HTR-8/SVneo (cell line): Measurements from ENCODE around the gene FGR.

Source experiments
- DNase-seq: peaks from one replicate; pipeline ENCODE4 v3.0.0; 2011; ENCODE audit warnings: low spot score, mixed read lengths; ENCODE audit not compliant: insufficient read length
- FAIRE-seq: peaks from 2 replicates; lab custom pipeline; 2011; peaks lifted over from hg19 to GRCh38; lab: Jason Lieb, UNC

FGR gene

DNA sequence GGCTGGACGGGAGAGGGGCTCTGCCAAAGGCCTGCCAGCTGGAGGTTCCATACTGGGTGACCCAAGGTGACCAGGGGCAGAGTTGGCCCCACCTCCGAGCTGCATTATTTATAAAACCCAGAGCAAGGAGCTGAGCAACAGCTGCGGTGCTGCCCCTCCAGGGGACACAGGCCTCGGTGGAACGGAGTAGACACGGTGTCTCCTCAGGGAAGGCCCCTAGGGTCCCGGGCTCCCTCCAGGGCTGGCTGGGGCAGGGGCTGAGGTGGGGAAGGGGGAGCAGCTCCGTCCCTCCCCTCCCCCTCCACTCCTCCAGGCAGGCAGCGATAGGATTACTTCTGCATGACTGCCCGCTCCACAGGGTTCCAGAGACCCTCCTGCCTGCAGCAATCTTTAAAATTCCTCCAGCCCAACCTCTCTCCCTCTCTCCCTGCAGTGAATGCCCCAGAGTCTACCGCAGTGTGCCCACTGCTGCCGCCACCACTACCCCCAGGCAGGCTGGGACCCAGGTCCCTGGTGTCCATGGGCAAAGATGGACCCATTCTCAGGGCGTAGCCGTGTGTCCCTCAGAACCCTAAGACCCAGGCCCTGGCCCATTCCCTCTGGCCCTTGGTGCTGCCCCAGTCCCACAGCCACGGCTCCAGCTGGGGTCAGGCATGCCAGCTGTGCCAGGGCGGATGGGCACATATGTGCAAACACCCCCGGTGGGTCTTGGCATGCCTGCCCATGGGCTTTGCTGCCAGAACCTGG, 41.9 kb downstream of the FGR start:
- no peak for DNase-seq
- no peak for FAIRE-seq

DNA sequence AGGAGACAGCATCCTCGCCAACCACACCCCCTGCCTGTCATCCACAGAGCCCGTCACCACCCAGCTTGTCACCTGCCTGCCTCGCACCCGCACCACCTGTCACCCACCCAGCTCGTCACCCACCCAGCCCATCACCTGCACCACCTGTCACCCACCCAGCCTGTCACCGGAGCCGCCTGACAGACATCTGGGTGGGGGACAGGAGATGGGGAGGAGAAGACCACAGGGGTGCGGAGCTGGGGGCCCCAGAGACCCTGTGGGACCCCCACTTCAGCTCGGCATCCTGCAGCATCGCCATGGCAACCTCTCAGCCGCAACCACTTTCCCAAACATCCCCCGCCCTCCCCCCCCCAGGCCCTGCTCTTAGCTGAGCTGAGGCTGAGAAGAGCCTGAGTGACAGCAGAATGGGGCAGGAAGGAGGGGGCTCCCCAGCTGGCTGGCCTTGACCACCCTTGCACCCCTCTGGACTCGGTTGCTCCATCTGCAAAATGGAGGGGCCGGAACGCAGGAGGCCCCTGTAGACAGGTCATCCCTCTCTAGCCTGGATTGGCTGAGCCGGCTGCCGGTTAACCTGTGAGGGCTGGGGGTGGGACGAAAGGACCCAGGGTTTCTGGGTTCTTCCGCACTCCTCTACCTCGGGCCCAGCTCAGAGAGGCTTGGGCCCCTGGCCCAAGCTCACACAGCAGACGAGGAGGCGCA, 42.6 kb downstream of the FGR start:
- FAIRE-seq (no peak), DNase-seq (no peak)

GRCh38 chr1:27591622-27592021, 43.4 kb downstream of the FGR start:
- FAIRE-seq (no peak), DNase-seq (no peak)

DNA sequence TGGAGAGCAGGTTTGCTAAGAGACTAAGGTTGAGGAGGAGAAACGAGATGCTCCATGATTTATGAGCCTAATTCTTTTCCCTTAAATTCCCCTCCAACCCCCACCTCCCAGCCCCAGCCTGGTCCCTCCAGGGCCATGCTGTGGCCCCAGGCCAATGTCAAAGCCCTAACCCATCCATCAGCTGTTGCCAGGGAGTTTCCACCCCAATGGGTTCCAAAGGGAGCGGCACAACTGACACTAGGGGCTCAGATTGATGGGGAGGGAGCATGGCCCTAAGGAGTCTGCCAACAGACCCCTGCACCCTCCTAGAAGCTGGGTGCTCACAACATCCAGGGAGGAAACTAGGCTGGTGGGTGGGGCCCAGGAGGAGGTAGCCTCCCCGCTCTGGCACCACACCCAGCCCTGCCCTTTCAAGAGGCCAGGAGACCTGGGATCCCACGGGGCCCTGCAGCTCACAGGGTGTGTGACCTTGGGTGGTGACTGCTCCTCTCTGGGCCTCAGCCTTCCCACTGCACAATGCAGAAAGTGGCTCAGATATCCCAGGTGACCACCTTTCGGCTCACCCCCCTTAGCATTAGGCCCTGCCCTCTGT, 44.0 kb downstream of the FGR start:
- DNase-seq: no peak
- no peak for FAIRE-seq

- FAIRE-seq (no peak), DNase-seq (no peak)
These were observed 45.1 kb downstream of the FGR start for GRCh38 chr1:27589841-27590426.

GRCh38 chr1:27589441-27589840, 45.5 kb downstream of the FGR start:
- DNase-seq (no peak), FAIRE-seq (peak; percentile 38)

DNA sequence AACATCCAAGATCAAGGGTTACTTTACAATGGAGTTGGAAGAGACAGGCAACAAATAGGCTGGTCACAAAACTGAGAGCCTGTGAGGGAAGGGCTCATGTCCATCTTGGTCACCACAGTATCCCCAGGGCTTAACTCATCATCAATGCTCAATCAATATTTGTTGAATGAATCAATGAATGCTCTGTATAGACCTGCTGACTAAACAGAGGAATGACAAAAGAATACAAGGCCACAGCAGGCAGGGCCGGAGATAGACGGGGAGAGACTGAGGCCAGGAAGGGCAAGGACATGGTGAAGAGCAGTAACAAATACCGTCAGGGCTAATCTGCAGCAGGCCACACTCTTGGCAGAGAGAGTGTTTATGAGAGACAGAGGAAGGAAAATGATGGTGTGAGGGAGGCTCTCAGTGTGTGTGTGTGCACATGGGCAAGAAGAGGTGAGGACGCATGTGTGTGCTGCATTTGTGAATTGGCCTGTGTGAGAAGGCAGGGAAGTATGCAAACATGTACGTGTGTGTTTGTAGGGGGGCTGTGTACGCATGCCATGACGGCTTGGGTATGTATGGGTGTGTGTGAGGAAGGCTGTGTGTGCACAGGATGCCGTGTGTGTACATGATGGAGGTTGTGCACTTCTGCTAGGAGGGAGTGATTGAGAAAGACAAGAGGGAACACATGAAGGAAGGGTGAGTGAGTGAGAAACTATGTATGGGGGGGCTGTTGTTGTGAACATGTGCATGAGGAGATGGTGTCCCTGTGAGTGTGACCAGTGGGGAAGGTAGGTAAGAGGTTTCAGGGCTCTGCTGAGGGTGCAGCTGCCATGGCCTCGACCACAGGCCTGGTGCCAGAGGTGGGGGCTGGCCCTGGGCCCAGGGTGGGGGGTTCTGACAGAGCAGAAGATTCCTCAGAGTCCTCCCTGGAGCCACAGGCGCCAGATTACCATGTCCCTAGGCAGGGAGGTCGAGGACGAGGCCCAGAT, 46.4 kb downstream of the FGR start:
- FAIRE-seq (peak; percentile 33), DNase-seq (no peak)

- FAIRE-seq (no peak), DNase-seq (no peak)
These were observed 49.3 kb downstream of the FGR start for GRCh38 chr1:27585684-27586083.

GRCh38 chr1:27584453-27584852, 50.5 kb downstream of the FGR start:
- FAIRE-seq (no peak), DNase-seq (no peak)

DNA sequence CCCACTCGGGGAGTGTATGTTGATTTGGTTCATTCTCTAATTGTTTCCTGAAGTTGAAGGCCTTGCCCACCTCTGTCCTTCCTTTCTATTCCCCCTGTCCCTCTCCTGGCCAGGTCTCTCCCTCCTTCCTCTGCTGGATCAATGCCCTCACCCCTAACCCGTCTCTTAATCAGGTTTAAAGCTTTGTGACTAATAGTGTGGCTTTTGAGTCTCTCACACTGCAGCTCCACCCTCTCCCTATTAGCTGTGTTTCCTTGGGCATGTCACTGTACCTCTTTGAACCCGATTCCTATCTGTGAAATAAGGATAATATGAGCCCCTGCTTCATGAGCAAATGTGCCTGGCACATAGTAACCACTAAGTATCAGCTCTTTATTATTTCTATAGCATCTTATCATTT, 51.5 kb downstream of the FGR start:
- FAIRE-seq: no peak
- no peak for DNase-seq

DNA sequence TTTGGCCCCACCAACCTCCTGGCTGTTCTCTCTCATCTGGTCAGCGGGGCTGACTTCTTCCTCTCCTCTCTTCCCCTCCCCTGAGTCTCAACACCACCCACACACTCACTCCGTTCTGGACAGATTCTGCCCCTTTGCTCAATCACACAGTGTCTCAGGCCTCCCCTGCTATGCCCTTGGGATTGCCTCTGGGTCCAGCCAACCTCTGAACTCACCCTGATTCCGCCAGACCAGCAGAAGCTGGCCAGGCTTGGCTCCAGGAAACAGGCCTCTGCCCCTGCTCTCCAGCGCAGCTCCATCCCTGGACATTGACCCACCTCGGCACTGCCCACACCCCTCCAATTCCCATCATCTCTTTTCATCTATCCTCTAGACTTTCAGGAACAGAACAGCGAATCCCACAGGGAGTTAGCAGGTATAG, 53.2 kb downstream of the FGR start:
- DNase-seq (no peak), FAIRE-seq (no peak)

GRCh38 chr1:27577504-27578188, 57.3 kb downstream of the FGR start:
- DNase-seq (no peak), FAIRE-seq (no peak)

DNA sequence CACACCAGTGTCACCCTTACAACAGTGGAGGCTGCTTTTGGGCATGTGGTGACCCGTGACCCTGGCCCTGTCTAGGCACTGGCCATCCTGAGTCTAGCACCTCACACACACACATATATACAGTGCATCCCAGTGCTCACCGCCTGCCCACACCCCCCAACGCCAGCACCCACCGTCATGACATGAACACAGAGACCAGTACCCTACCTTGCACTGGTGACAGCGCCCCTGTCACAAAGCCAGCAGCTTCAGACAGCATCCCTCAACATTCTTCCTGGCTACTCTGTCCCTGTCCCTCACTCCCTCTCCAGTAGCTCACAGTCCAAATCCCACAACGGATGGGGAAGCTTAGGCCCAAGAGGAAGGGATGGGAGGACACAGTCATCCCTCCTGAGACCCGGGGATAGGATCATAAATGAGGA, 58.2 kb downstream of the FGR start:
- peak; percentile 4 for FAIRE-seq
- no peak for DNase-seq

- FAIRE-seq (no peak), DNase-seq (no peak)
These were observed 59.1 kb downstream of the FGR start for GRCh38 chr1:27575840-27576331.

DNA sequence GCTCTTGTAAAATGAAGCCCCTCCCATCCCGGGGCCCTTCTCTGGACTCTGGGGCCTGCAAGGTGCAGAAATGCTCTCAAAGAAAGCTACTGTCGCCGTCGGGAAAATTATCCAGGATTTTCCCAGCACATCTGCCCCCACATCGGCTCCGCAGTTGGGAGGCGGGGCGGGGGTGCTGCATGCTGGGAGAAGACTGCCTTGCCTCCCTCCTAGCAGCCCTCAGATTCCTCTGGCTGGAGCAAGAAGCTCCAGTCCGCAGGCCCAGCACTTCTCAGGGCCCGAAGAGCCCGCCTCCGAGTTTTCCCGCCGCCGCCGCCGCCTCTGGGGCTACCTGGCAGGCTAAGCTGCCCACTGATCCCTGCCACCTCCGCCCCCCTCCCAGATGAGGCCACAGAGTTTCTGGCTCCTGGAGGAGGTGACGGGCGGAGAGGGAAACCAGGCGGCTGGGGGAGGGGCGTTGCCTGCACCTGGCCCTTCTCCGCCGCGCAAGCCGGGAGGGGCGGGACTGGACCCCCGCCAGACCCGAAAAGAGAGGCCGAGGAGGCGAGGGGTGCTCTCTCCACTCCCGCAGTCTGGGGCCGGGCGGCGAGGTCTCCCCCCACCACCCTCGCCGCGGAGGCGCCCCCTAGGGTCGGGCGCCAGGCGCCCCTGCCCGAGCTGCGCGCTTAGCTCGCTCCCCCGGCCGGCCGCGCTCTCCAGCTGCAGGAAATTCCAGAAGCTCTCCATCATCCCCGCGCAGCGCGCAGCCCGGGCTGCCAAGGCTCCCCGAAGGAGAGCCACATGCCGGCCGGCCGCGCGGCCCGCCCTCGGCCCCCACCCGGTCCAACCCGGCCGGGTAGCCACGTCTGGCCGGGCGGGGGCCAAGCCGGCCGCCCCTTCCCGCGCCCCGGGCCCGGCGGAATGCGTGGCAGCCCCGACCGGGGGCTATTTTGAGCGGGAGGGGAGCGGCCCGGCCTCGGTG, 59.8 kb downstream of the FGR start:
- DNase-seq: peak; percentile 63
- peak; percentile 42 for FAIRE-seq

DNA sequence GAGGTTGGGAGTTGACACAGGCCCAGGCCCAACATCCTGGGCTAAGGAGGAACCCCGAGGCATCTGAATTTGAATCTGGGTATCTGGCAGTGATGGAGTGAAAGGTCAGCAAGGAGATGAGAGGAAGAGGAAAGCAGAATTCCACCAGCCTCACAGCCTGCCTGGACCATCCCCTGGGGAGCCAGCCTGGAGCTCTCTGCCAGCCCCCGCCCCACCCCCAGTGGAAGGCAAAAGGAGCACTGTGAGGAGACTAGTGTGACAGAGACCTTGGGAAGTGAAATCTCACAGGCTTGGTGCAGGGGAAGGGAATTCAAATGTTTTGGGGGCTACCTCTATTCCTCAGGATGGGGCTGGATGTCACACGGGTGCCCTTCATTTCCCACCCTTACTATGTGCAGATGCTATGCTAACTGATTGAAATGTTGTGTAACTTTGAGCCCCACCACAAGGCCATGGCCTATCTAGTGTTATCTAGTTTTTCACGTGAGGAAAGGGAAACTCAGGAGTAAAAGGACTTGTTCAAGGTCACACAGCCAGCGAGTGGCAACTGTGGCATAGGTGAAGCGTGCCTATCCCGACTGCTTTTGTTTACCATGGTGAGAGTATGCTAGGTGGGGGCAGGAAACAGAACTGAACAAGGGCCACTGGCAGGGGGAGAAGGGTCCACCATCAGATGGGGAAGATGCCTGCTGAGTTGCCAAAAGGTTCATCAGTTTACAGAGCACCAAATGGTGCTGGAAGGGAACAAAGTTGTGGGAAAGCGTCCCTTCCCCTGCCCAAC, 60.8 kb downstream of the FGR start:
- no peak for DNase-seq
- FAIRE-seq: no peak

DNA sequence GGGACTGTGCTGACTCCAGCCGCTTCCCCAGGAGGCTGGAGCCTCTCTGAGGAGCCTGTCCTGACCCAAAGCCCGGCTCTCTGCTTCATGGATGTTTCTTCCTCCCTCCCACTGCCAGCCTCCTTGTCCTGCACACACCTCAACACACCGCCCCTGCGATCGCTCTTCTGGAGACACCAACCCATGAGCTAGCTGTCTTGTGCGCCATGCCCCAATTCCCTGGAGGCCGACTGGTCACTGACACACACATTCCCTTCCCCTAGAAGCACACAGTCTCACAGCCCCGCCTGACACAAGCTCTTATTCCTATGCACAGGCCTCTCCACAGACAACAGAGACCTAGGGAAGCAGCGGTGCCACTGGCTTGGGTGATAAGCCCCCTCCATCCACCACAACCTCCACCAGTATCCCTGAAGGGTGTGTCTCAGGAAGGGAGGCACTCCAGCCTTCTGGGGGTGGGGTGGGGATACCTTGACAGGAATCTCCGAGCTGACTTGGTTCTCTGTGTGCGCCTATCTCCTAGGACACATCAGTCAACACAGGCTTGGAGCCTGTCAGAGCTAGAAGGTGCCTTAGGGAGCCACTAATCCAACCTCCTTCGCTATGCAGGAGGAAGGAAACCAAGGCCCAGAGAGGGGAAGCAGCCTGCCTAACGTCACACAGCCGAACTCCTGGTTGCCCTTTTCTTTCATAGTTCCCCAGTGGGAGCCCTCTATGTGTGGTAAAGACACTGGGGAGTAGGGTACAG, 62.1 kb downstream of the FGR start:
- DNase-seq: no peak

More for the DNA sequence above, 62.1 kb downstream of the FGR start:
- FAIRE-seq: no peak
